ENCODE measurements around the gene SIGLEC1.

SIGLEC1 gene

GRCh38 chr20:3744037-3744436 lies 31.6 kb upstream of the SIGLEC1 start:
- no peak for DNase-seq

- no peak for DNase-seq
Measured at GRCh38 chr20:3743251-3743650, 30.9 kb upstream of the SIGLEC1 start.

GRCh38 chr20:3741836-3742458 lies 29.5 kb upstream of the SIGLEC1 start:
- DNase-seq, result no peak

- no peak for DNase-seq
Measured at GRCh38 chr20:3740615-3741301, 28.4 kb upstream of the SIGLEC1 start.

- no peak for DNase-seq
Measured at GRCh38 chr20:3739926-3740451, 27.6 kb upstream of the SIGLEC1 start.

GRCh38 chr20:3739054-3739925 lies 26.9 kb upstream of the SIGLEC1 start:
- DNase-seq, result no peak

GRCh38 chr20:3738111-3739053 lies 26.0 kb upstream of the SIGLEC1 start:
- no peak for DNase-seq

- no peak for DNase-seq
Measured at GRCh38 chr20:3735768-3736167, 23.4 kb upstream of the SIGLEC1 start.

- DNase-seq, result no peak
Measured at GRCh38 chr20:3734111-3734843, 21.9 kb upstream of the SIGLEC1 start.

GRCh38 chr20:3733119-3733995 lies 21.0 kb upstream of the SIGLEC1 start:
- DNase-seq, result no peak

- no peak for DNase-seq
Measured at GRCh38 chr20:3732327-3733118, 20.1 kb upstream of the SIGLEC1 start, which contains the start of gene HSPA12B. HSPA12B (plus strand) TSS chr20:3732685; CDS start chr20:3738675, 5,990 bp downstream.

GRCh38 chr20:3731944-3732326 lies 19.5 kb upstream of the SIGLEC1 start:
- DNase-seq, result no peak

- DNase-seq, result no peak
Measured at GRCh38 chr20:3730803-3731672, 18.6 kb upstream of the SIGLEC1 start.

- DNase-seq, result no peak
Measured at GRCh38 chr20:3729811-3730540, 17.6 kb upstream of the SIGLEC1 start.

GRCh38 chr20:3729378-3729777 lies 17.0 kb upstream of the SIGLEC1 start:
- no peak for DNase-seq

- no peak for DNase-seq
Measured at GRCh38 chr20:3728876-3729275, 16.5 kb upstream of the SIGLEC1 start.

GRCh38 chr20:3728354-3728753 lies 16.0 kb upstream of the SIGLEC1 start:
- no peak for DNase-seq

All from GDM1 (cell line).